Measurements from ENCODE around the gene MYO10. TPM values are rescaled to one million over a fixed set of nuclear protein-coding genes. Genes with fewer than 3 reads are reported as not detected.

The MYO10 gene
- polyA plus RNA-seq, 3 donors: 0.23 to 1.1 (median 0.35) TPM

DNA sequence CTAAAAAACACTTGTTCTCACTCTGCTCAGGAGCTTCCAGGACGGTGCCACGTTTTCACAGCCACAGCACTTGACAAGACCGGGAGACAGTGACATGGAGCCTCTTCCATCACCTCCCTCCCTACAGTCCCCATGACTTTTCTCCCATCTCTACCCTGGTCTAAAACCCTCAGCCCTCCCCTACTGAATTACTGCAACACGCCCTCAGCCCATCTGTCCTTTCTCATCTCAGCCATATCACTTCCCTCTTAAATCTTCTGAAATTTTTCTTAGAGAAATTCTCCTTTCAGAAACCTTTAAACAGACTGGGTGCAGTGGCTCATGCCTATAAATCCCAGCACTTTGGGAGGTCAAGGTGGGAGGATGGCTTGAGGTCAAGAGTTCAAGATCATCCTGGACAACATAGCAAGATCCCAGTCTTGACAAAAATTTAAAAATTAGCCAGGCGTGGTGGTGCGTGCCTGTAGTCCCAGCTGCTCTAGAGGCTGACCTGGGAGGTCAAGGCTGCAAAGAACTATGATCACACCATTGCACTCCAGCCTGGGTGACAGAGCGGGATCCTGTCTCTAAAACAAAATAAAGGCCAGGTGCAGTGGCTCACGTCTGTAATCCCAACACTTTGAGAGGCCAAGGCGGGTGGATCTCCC is 125.8 kb downstream of the MYO10 start:
- 89% methylated on average over 9 of the region's 9 CpGs for WGBS (ENCODE audit: insufficient coverage)
- Histone ChIP-seq H3K9me3 (replicated peaks in 1 of 2; ENCODE audit: control insufficient read depth in 1 of 2, insufficient read depth in 1 of 2, low read length in 2 of 2) (no peaks in the 10 kb centered on the region), H3K27ac (ENCODE audit: low read depth in 1 of 2, low read length in 2 of 2) (no peak overlapping the region), H3K36me3 (replicated peaks in 1 of 2; ENCODE audit: control insufficient read depth in 1 of 2, insufficient read depth in 2 of 2, low read length in 2 of 2) (no peaks in the 10 kb centered on the region), H3K79me2 (ENCODE audit: insufficient read depth, low read length) (no peaks in the 10 kb centered on the region), H3K4me1 (ENCODE audit: control insufficient read depth in 1 of 2, insufficient read depth in 2 of 2, low read length in 2 of 2) (no peaks in the 10 kb centered on the region), H3K4me3 (replicated peaks in 1 of 3; ENCODE audit: low read depth in 2 of 3, low read length in 3 of 3) (no peak overlapping the region), H3K27me3 (ENCODE audit: control insufficient read depth in 2 of 2, insufficient read depth in 2 of 2, low read length in 2 of 2) (no peaks in the 10 kb centered on the region), H4K20me1 (ENCODE audit: insufficient read depth, low read length) (no peaks in the 10 kb centered on the region), H2AFZ (ENCODE audit: insufficient read depth, low read depth, low read length, poor library complexity, severe bottlenecking) (no peak overlapping the region), H3K9ac (ENCODE audit: insufficient read depth, low read length, poor library complexity, severe bottlenecking) (no peak overlapping the region), H3K4me2 (replicated peaks; ENCODE audit: extremely low read depth, low read length, poor library complexity, severe bottlenecking) (no peak overlapping the region)
- Mint-ChIP-seq H3K9me3 (no peaks in the 10 kb centered on the region), H3K27ac (no peak overlapping the region), H3K27me3 (ENCODE audit: low read depth in 3 of 3) (peaks cover 0 to 10% (median 7%) of the 10 kb centered on the region in 3 donors), H3K36me3 (no peaks in the 10 kb centered on the region), H3K4me1 (peaks cover 8% of the 10 kb centered on the region), H3K4me3 (no peak overlapping the region)
- no peak for DNase-seq
- intact Hi-C loops (cut with micrococcal nuclease): no loop called here
- TF ChIP-seq, protein P1, sequence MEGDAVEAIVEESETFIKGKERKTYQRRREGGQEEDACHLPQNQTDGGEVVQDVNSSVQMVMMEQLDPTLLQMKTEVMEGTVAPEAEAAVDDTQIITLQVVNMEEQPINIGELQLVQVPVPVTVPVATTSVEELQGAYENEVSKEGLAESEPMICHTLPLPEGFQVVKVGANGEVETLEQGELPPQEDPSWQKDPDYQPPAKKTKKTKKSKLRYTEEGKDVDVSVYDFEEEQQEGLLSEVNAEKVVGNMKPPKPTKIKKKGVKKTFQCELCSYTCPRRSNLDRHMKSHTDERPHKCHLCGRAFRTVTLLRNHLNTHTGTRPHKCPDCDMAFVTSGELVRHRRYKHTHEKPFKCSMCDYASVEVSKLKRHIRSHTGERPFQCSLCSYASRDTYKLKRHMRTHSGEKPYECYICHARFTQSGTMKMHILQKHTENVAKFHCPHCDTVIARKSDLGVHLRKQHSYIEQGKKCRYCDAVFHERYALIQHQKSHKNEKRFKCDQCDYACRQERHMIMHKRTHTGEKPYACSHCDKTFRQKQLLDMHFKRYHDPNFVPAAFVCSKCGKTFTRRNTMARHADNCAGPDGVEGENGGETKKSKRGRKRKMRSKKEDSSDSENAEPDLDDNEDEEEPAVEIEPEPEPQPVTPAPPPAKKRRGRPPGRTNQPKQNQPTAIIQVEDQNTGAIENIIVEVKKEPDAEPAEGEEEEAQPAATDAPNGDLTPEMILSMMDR (IDR thresholded peaks at IDR 0.05): no peak

- WGBS (ENCODE audit: insufficient coverage): 93% methylated on average over 6 of the region's 12 CpGs
- H3K4me3 ChIP-seq (replicated peaks in 1 of 3; ENCODE audit: low read depth in 2 of 3, low read length in 3 of 3): no peak overlapping the region
- H3K36me3 ChIP-seq (replicated peaks in 1 of 2; ENCODE audit: control insufficient read depth in 1 of 2, insufficient read depth in 2 of 2, low read length in 2 of 2): no peaks in the 10 kb centered on the region
- no peaks in the 10 kb centered on the region for H3K27me3 ChIP-seq (ENCODE audit: control insufficient read depth in 2 of 2, insufficient read depth in 2 of 2, low read length in 2 of 2)
- no peaks in the 10 kb centered on the region for H4K20me1 ChIP-seq (ENCODE audit: insufficient read depth, low read length)
- no peak overlapping the region for H2AFZ ChIP-seq (ENCODE audit: insufficient read depth, low read depth, low read length, poor library complexity, severe bottlenecking)
- H3K27me3 Mint-ChIP-seq (ENCODE audit: low read depth in 3 of 3): peaks cover 0 to 10% (median 7%) of the 10 kb centered on the region in 3 donors
- H3K4me3 Mint-ChIP-seq: no peak overlapping the region
- TF ChIP-seq, protein P1 (IDR thresholded peaks at IDR 0.05): no peak
- intact Hi-C loops (cut with micrococcal nuclease): no loop called here
- no peak overlapping the region for H3K27ac Mint-ChIP-seq
- H3K27ac ChIP-seq (ENCODE audit: low read depth in 1 of 2, low read length in 2 of 2): no peak overlapping the region
- no peak overlapping the region for H3K9ac ChIP-seq (ENCODE audit: insufficient read depth, low read length, poor library complexity, severe bottlenecking)
- no peaks in the 10 kb centered on the region for H3K36me3 Mint-ChIP-seq
- H3K4me2 ChIP-seq (replicated peaks; ENCODE audit: extremely low read depth, low read length, poor library complexity, severe bottlenecking): no peak overlapping the region
- no peaks in the 10 kb centered on the region for H3K9me3 ChIP-seq (replicated peaks in 1 of 2; ENCODE audit: control insufficient read depth in 1 of 2, insufficient read depth in 1 of 2, low read length in 2 of 2)
- H3K4me1 ChIP-seq (ENCODE audit: control insufficient read depth in 1 of 2, insufficient read depth in 2 of 2, low read length in 2 of 2): no peaks in the 10 kb centered on the region
- peaks cover 8% of the 10 kb centered on the region for H3K4me1 Mint-ChIP-seq
- H3K79me2 ChIP-seq (ENCODE audit: insufficient read depth, low read length): no peaks in the 10 kb centered on the region
- DNase-seq: no peak
- no peaks in the 10 kb centered on the region for H3K9me3 Mint-ChIP-seq
Observed at GRCh38 chr5:16809395-16810207, 126.5 kb downstream of the MYO10 start.
